HCT116 (cell line): ENCODE data around the gene ATG12. TPM values are rescaled to one million over a fixed set of nuclear protein-coding genes. Genes with fewer than 3 reads are reported as not detected.
"Not testable (repeated sequence)": the region's sequence is repeated elsewhere in the genome, so short reads cannot be mapped to it uniquely, and the experiment has no call there.

ENCODE experiments used
- ATAC-seq: fragments of 200-7000 bp; cut with Tn5 transposase; 2 replicates; pipeline ENCODE4 v1.9.1; 2020; ENCODE audit warnings: mild to moderate bottlenecking, moderate library complexity
- BruUV-seq: library from RNA; stranded (reverse); fragments of 400-500 nt; replicated peaks from 2 replicates; lab custom pipeline; 2021; lab: Mats Ljungman, UMichigan
- CTCF ChIA-PET: fragments of 300-600 bp; sonication (Branson Sonifier 250); formaldehyde crosslinking; loops from one replicate; lab custom pipeline; 2021; ENCODE audit warnings: antibody characterized with exemption; lab: Charles Lee
- POLR2A ChIA-PET: fragments of 300-600, 350-600 bp; sonication (Branson Sonifier 250); formaldehyde crosslinking; loops from one replicate; lab custom pipeline; 2021; ENCODE audit warnings: antibody characterized with exemption; lab: Charles Lee
- RAD21 ChIA-PET, 2 experiments: fragments of 300-600 bp; sonication (Branson Sonifier 250); formaldehyde crosslinking; loops; one replicate each; lab custom pipeline; 2023; ENCODE audit warnings: low total read pairs in 2 of 2; ENCODE audit not compliant: uncharacterized antibody in 2 of 2, unreplicated experiment in 2 of 2, low non-redundant PET in 1 of 2; lab: Charles Lee
- DNase-seq: peaks from one replicate; pipeline ENCODE4 v3.0.0-alpha.2; 2010; ENCODE audit warnings: low read depth, low spot score
- H2AFZ ChIP-seq: fragments of 200-600 bp; shearing (Covaris generic), sonication (generic); 2 replicates; pipeline ENCODE4 v1.6.1; 2017; ENCODE audit warnings: low read depth, mixed run types, mixed read lengths, antibody characterized with exemption, low read length; ENCODE audit not compliant: poor library complexity, severe bottlenecking
- H3K27ac ChIP-seq: 2 replicates; pipeline ENCODE4 v1.5.1; 2012; ENCODE audit warnings: low read depth, low read length
- H3K27me3 ChIP-seq: fragments of 200-600 bp; sonication (generic); 2 replicates; pipeline ENCODE4 v1.6.1; 2016; ENCODE audit warnings: mixed run types, low read length, mixed read lengths; ENCODE audit not compliant: insufficient read depth
- H3K36me3 ChIP-seq, 2 experiments: fragments of 200-500 bp in 1 of 2; fragments of 200-600 bp in 1 of 2; sonication (Bioruptor generic) in 1 of 2; sonication (generic) in 1 of 2; 2 replicates each; pipeline versions ENCODE4 v1.5.1 to v1.6.1; 2014 to 2016; ENCODE audit warnings: low read length in 2 of 2, inconsistent platforms in 1 of 2, mixed read lengths in 1 of 2, mixed run types in 1 of 2; ENCODE audit not compliant: insufficient read depth in 2 of 2, control insufficient read depth in 1 of 2
- H3K4me1 ChIP-seq, 2 experiments: fragments of 200-600 bp in 1 of 2; sonication (generic) in 1 of 2; 2 replicates each; pipeline versions ENCODE4 v1.5.1 to v1.6.1; 2012 to 2017; ENCODE audit warnings: low read length in 2 of 2, inconsistent platforms in 1 of 2, mild to moderate bottlenecking in 1 of 2, mixed read lengths in 1 of 2, mixed run types in 1 of 2, moderate library complexity in 1 of 2; ENCODE audit not compliant: insufficient read depth in 2 of 2, control insufficient read depth in 1 of 2
- H3K4me2 ChIP-seq: fragments of 200-600 bp; sonication (generic); 2 replicates; pipeline ENCODE4 v1.6.1; 2017; ENCODE audit warnings: mixed run types, low read length, mixed read lengths
- H3K4me3 ChIP-seq, 2 experiments: fragments of 200-600 bp in 1 of 2; sonication (generic) in 1 of 2; replicated peaks in 1 of 2; 2 replicates each; pipeline ENCODE4 v1.5.1; 2011 to 2016; ENCODE audit warnings: low read length in 2 of 2, control low read depth in 1 of 2, low read depth in 1 of 2, mild to moderate bottlenecking in 1 of 2, mixed read lengths in 1 of 2, mixed run types in 1 of 2
- H3K79me2 ChIP-seq: fragments of 200-600 bp; sonication (generic); 2 replicates; pipeline ENCODE4 v1.6.1; 2017; ENCODE audit warnings: mild to moderate bottlenecking, mixed run types, low read length, moderate library complexity, mixed read lengths; ENCODE audit not compliant: insufficient read depth
- H3K9ac ChIP-seq: fragments of 200-600 bp; sonication (generic); 2 replicates; pipeline ENCODE4 v1.6.1; 2016; ENCODE audit warnings: low read length, mixed read lengths
- H3K9me2 ChIP-seq: fragments of 200-600 bp; sonication (generic), shearing (Covaris generic); 2 replicates; pipeline ENCODE4 v1.6.1; 2017; ENCODE audit warnings: mixed run types, mild to moderate bottlenecking, moderate library complexity; ENCODE audit not compliant: insufficient read depth
- H3K9me3 ChIP-seq, 2 experiments: fragments of 200-500 bp in 1 of 2; fragments of 200-600 bp in 1 of 2; sonication (Bioruptor generic) in 1 of 2; sonication (generic) in 1 of 2; 2 replicates each; pipeline ENCODE4 v1.6.1; 2014 to 2017; ENCODE audit warnings: low read length in 2 of 2, mixed read lengths in 2 of 2, inconsistent platforms in 1 of 2, low read depth in 1 of 2, mild to moderate bottlenecking in 1 of 2, mixed run types in 1 of 2, moderate library complexity in 1 of 2; ENCODE audit not compliant: control insufficient read depth in 1 of 2, insufficient read depth in 1 of 2
- H4K20me1 ChIP-seq: fragments of 200-600 bp; sonication (generic), shearing (Covaris generic); 2 replicates; pipeline ENCODE4 v1.6.1; 2017; ENCODE audit warnings: mixed run types, mild to moderate bottlenecking, moderate library complexity; ENCODE audit not compliant: insufficient read depth
- CBX3 ChIP-seq: IDR thresholded peaks from 2 replicates; pipeline ENCODE4 v1.6.1; 2012; ENCODE audit warnings: low read depth
- EGR1 ChIP-seq: IDR thresholded peaks from 2 replicates; pipeline ENCODE4 v1.6.1; 2012; ENCODE audit warnings: low read depth
- ELF1 ChIP-seq: IDR thresholded peaks from 2 replicates; pipeline ENCODE4 v1.6.1; 2012; ENCODE audit warnings: low read depth, borderline replicate concordance
- EZH2phosphoT487 ChIP-seq: fragments of 200-600 bp; IDR thresholded peaks from 2 replicates; pipeline ENCODE4 v1.6.1; 2018; ENCODE audit warnings: antibody characterized with exemption, borderline replicate concordance
- JUND ChIP-seq: IDR thresholded peaks from 2 replicates; pipeline ENCODE4 v1.6.1; 2012
- POLR2A ChIP-seq: IDR thresholded peaks from 2 replicates; pipeline ENCODE4 v1.7.0; 2011; ENCODE audit warnings: borderline replicate concordance; ENCODE audit not compliant: insufficient read depth, insufficient read length; ENCODE audit errors: extremely low read depth
- RAD21 ChIP-seq: IDR thresholded peaks from 2 replicates; pipeline ENCODE4 v1.6.1; 2012; ENCODE audit warnings: low read depth, mild to moderate bottlenecking
- SP1 ChIP-seq: IDR thresholded peaks from 2 replicates; pipeline ENCODE4 v1.6.1; 2012; ENCODE audit warnings: low read depth
- ZNF274 ChIP-seq: fragments of 200-500 bp; sonication (Bioruptor generic); IDR thresholded peaks from 2 replicates; pipeline ENCODE4 v1.6.1; 2014; ENCODE audit warnings: mild to moderate bottlenecking, low read depth, low read length, inconsistent platforms
- intact Hi-C: fragments of 100-400 bp; cut with micrococcal nuclease; formaldehyde crosslinking; loops from 2 replicates; pipeline ENCODE4 v1.10.0; 2022
- total RNA-seq: library from RNA; stranded (reverse); gene quantifications from one replicate; pipeline ENCODE4 v1.2.1, GENCODE V29; 2021; ENCODE audit not compliant: unreplicated experiment

ATG12 gene
- total RNA-seq, 1 experiment from 2014 or later, result 270 TPM

- intact Hi-C loops, result no loop called here
- H3K4me2 ChIP-seq, result no peak overlapping the region
Measured at GRCh38 chr5:115884704-115885103, 43.3 kb upstream of the ATG12 start.

GRCh38 chr5:115882434-115882833 is 41.1 kb upstream of the ATG12 start:
- H3K4me1 ChIP-seq, result peaks cover 11 to 38% of the 10 kb centered on the region in 2 experiments; a peak in 3 of 4 replicates
- RAD21 ChIA-PET, H3K27me3 ChIP-seq, H4K20me1 ChIP-seq, POLR2A ChIA-PET, ATAC-seq, H3K9ac ChIP-seq, H3K4me2 ChIP-seq, H3K9me3 ChIP-seq, H3K27ac ChIP-seq, H2AFZ ChIP-seq, DNase-seq, H3K4me3 ChIP-seq, H3K9me2 ChIP-seq, CTCF ChIA-PET, BruUV-seq, intact Hi-C loops: not testable (repeated sequence)
- peaks cover 100% of the 10 kb centered on the region for H3K79me2 ChIP-seq
- H3K36me3 ChIP-seq, result peaks cover 0 to 25% of the 10 kb centered on the region in 2 experiments; a peak in 3 of 4 replicates

More at GRCh38 chr5:115884704-115885103, 43.3 kb upstream of the ATG12 start:
- H3K4me1 ChIP-seq, result peaks cover 11 to 49% of the 10 kb centered on the region in 2 experiments; a peak in 3 of 4 replicates
- H3K4me3 ChIP-seq, result no peak overlapping the region
- no peaks in the 10 kb centered on the region for H3K9me2 ChIP-seq
- peak overlapping the region; percentile 26; the same call in 1 of the 2 replicates for H3K27ac ChIP-seq
- H2AFZ ChIP-seq, result no peak overlapping the region
- ATAC-seq (no peak), DNase-seq (no peak)
- no peaks in the 10 kb centered on the region for H3K9me3 ChIP-seq
- H3K79me2 ChIP-seq, result peaks cover 100% of the 10 kb centered on the region
- no peak overlapping the region for H3K9ac ChIP-seq
- POLR2A ChIA-PET, result no interaction called here
- peaks cover 0 to 30% of the 10 kb centered on the region in 2 experiments; a peak in 3 of 4 replicates for H3K36me3 ChIP-seq
- RAD21 ChIA-PET, result no interaction called here
- BruUV-seq, result no TSS peak
- no peaks in the 10 kb centered on the region for H4K20me1 ChIP-seq
- H3K27me3 ChIP-seq, result no peaks in the 10 kb centered on the region
- CTCF ChIA-PET, result no interaction called here
- TF ChIP-seq JUND (no peak), EZH2phosphoT487 (no peak), SP1 (no peak), POLR2A (no peak), EGR1 (no peak), ELF1 (no peak), RAD21 (no peak), ZNF274 (no peak), CBX3 (no peak)

GRCh38 chr5:115877342-115877741 is 36.0 kb upstream of the ATG12 start:
- BruUV-seq, H3K4me2 ChIP-seq, ATAC-seq, H2AFZ ChIP-seq, H3K9me2 ChIP-seq, RAD21 ChIA-PET, H3K9ac ChIP-seq, H3K4me3 ChIP-seq, H3K27ac ChIP-seq, DNase-seq, H3K27me3 ChIP-seq, CTCF ChIA-PET, POLR2A ChIA-PET, intact Hi-C loops, H3K9me3 ChIP-seq: not testable (repeated sequence)
- Histone ChIP-seq H3K36me3 (peaks cover 0 to 39% of the 10 kb centered on the region in 2 experiments; a peak in 3 of 4 replicates), H3K79me2 (peaks cover 100% of the 10 kb centered on the region), H4K20me1 (0 out of 2 replicates have a peak, but pooled peaks cover 10% of the 10 kb centered on the region), H3K4me1 (peaks cover 20 to 30% of the 10 kb centered on the region in 2 experiments)
